WERI-Rb-1 (cell line): ENCODE measurements around the gene TOR1B.

Source experiments
- DNase-seq: peaks from one replicate; pipeline ENCODE4 v3.0.0-alpha.2; 2020
- H3K27ac ChIP-seq: fragments of 250-450 bp; sonication (Bioruptor Pico); 2 replicates; pipeline ENCODE4 v1.5.1; 2020; ENCODE audit warnings: mild to moderate bottlenecking, moderate library complexity
- H3K27me3 ChIP-seq: fragments of 250-450 bp; sonication (Bioruptor Pico); 2 replicates; pipeline ENCODE4 v1.5.1; 2021; ENCODE audit warnings: mild to moderate bottlenecking, low read depth, moderate library complexity; ENCODE audit not compliant: insufficient read depth, severe bottlenecking
- H3K36me3 ChIP-seq: fragments of 250-450 bp; sonication (Bioruptor Pico); 2 replicates; pipeline ENCODE4 v1.5.1; 2020; ENCODE audit warnings: mild to moderate bottlenecking, moderate library complexity
- H3K4me3 ChIP-seq: 2 replicates; pipeline ENCODE4 v1.5.1; 2011; ENCODE audit warnings: low read depth, mild to moderate bottlenecking, control low read depth, low read length
- H3K9me3 ChIP-seq: fragments of 250-450 bp; sonication (Bioruptor Pico); 2 replicates; pipeline ENCODE4 v1.5.1; 2021; ENCODE audit warnings: mild to moderate bottlenecking, moderate library complexity; ENCODE audit not compliant: severe bottlenecking
- CTCF ChIP-seq: IDR thresholded peaks from 2 replicates; pipeline ENCODE4 v1.5.1; 2011; ENCODE audit warnings: low read depth, mild to moderate bottlenecking, control low read depth, inconsistent platforms, low read length

Gene TOR1B

GRCh38 chr9:129851821-129852220 is 48.8 kb downstream of the TOR1B start:
- no peak for DNase-seq
- H3K9me3 ChIP-seq, result no peaks in the 10 kb centered on the region
- peak overlapping the region; percentile 75 for H3K27ac ChIP-seq
- no peaks in the 10 kb centered on the region for H3K27me3 ChIP-seq
- H3K4me3 ChIP-seq, result no peak overlapping the region
- no peak for TF ChIP-seq CTCF
- H3K36me3 ChIP-seq, result peaks cover 34% of the 10 kb centered on the region

GRCh38 chr9:129852579-129852978 is 49.6 kb downstream of the TOR1B start:
- Histone ChIP-seq H3K9me3 (no peaks in the 10 kb centered on the region), H3K36me3 (peaks cover 34% of the 10 kb centered on the region), H3K27me3 (no peaks in the 10 kb centered on the region), H3K4me3 (no peak overlapping the region), H3K27ac (peak overlapping the region; percentile 75)
- DNase-seq, result peak; percentile 82
- no peak for TF ChIP-seq CTCF

GRCh38 chr9:129853614-129854013 is 50.6 kb downstream of the TOR1B start:
- DNase-seq, result no peak
- Histone ChIP-seq H3K36me3 (peaks cover 45% of the 10 kb centered on the region), H3K9me3 (no peaks in the 10 kb centered on the region), H3K27ac (peak overlapping the region; percentile 75), H3K27me3 (no peaks in the 10 kb centered on the region), H3K4me3 (no peak overlapping the region)
- TF ChIP-seq CTCF, result no peak

GRCh38 chr9:129854588-129855110 is 51.7 kb downstream of the TOR1B start:
- H3K27ac ChIP-seq, result no peak overlapping the region
- no peak overlapping the region for H3K4me3 ChIP-seq
- peaks cover 52% of the 10 kb centered on the region for H3K36me3 ChIP-seq
- no peaks in the 10 kb centered on the region for H3K9me3 ChIP-seq
- no peaks in the 10 kb centered on the region for H3K27me3 ChIP-seq
- no peak for TF ChIP-seq CTCF
- DNase-seq, result no peak

- no peaks in the 10 kb centered on the region for H3K27me3 ChIP-seq
- no peak overlapping the region for H3K27ac ChIP-seq
- DNase-seq, result no peak
- peaks cover 67% of the 10 kb centered on the region for H3K36me3 ChIP-seq
- H3K4me3 ChIP-seq, result no peak overlapping the region
- TF ChIP-seq CTCF, result no peak
- H3K9me3 ChIP-seq, result no peaks in the 10 kb centered on the region
These were observed 54.2 kb downstream of the TOR1B start for GRCh38 chr9:129857207-129857606.

- H3K36me3 ChIP-seq, result peaks cover 62% of the 10 kb centered on the region
- H3K4me3 ChIP-seq, result no peak overlapping the region
These were observed 55.4 kb downstream of the TOR1B start for GRCh38 chr9:129858167-129858962.

More at GRCh38 chr9:129858167-129858962, 55.4 kb downstream of the TOR1B start:
- no peak for DNase-seq
- no peaks in the 10 kb centered on the region for H3K9me3 ChIP-seq
- no peaks in the 10 kb centered on the region for H3K27me3 ChIP-seq
- TF ChIP-seq CTCF, result no peak
- no peak overlapping the region for H3K27ac ChIP-seq
